CD4-positive, alpha-beta T cell treated with Interleukin-17A for 1 hour (primary cell): ENCODE measurements around the gene ARHGAP45.
"Not testable (repeated sequence)": the region's sequence is repeated elsewhere in the genome, so short reads cannot be mapped to it uniquely, and the experiment has no call there.

Experiments
- DNase-seq: peaks from one replicate; pipeline ENCODE4 v3.0.0-alpha.2; 2020

ARHGAP45 gene

DNA sequence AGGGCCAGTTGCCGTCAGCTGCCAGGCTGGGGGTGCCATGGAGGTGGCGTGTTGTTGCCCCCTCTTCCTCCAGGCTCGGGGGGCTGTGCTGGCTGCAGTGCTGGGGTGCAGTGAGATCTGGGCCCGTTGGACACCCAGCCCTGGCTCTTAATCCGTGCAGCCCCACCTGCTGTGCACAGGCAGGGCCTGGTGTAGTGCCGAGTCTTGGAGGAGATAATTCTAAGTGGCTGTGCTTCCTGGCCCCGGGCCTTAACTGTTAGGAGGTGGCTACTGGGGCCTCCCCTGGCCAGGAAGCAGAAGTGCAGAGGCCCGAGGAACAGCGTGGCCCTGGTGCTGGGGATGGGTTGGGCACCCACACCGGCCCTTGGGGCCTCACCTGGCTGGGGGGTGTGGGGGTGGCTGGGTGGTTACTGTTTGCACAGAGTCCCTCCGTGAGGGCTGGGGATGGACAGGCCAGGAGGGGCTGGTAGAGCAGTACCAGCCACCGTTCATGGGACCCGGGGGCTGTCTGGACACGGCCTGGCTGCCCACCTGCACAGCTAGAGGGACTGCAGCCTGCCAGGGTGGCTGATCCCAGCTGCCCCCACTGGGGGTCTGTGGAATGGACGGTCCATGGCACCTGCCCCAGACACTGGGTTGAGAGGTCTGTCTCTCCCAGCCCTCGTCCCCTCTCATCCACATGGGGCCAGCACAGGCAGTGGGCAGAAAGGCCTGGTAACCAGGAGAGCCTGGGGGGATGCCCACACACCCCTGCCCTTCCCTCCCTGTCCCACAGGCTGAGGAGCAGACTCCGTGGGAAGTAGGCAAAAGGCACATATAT, 40.1 kb downstream of the ARHGAP45 start:
- no peak for DNase-seq

DNA sequence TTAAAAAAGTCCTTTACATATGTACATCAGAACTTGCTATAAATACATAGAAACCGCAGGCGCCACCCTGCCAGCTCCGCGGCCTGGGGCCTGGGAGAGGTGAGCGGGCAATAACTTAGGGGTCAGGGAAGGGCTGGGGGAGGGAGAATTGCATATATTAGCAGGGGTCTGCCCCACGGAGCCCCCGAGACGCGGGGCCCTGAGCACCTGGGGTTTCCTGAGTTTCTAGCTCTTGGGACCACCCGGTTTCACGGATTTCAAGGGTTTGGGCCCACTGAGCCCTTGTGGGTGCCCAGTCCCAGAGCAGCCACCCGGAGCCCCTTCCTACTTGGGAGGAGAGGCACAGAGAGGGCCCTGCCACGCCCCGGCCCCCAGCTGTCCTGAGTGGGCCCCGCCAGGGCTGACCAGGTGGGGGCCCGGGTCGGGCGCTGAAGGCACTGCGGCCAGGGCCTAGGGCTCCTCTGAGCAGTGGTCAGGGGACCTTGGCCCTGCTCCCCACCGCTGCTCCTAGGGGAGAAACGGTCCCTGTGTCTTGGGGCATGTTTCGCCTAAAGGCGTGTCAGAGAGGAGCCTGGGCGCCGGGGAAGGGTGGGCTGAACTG, 40.8 kb downstream of the ARHGAP45 start:
- DNase-seq: no peak

- DNase-seq: no peak
These were observed 41.5 kb downstream of the ARHGAP45 start for GRCh38 chr19:1108291-1109031.

- DNase-seq: no peak
These were observed 42.1 kb downstream of the ARHGAP45 start for GRCh38 chr19:1109032-1109551.

GRCh38 chr19:1109697-1110671, 43.0 kb downstream of the ARHGAP45 start:
- no peak for DNase-seq

DNA sequence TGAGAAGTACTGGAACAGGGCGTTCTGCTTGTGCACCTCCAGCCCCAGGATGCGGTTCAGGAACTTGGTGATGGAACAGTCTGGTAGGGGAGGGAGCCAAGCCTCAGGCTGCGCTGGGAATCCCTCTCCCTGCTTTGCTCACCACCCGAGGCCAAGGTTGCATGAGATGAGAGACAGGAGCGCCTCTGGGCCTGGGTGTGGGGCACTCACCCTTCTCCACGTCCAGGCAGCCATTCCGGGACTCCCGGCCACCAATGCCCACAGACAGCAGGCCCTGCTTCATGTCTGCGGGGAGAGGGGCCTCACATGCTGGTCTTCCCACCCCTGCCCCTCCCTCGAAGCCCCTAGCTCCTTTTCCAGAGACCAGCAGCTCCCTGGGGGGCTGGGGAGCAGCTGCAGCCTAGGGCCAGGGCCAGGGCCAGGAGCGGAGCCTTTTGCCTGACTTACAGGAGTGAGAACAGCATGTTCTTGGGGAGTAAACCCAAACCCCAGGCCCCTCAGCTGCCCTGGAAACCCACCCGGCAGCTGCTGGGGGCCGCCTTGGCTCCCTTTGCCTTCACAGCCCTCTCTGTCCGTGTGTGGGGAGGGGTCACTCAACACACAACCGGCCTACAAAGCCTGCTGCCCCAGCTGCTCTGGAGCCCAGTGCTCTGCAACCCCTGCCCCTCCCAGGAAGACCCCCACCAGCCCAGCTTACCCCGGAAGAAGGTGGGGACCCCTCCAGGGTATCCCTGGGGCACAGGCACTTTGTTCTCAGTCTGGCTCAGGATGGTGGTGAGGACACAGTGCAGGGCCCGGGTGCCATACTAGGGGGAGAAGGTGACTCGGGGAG, 44.1 kb downstream of the ARHGAP45 start:
- DNase-seq: no peak

- DNase-seq: no peak
These were observed 44.8 kb downstream of the ARHGAP45 start for GRCh38 chr19:1111641-1112267.

- DNase-seq: no peak
These were observed 45.5 kb downstream of the ARHGAP45 start for GRCh38 chr19:1112268-1113029.

GRCh38 chr19:1113030-1113985, 46.3 kb downstream of the ARHGAP45 start:
- peak; percentile 89 for DNase-seq

GRCh38 chr19:1113986-1114483, 47.1 kb downstream of the ARHGAP45 start:
- DNase-seq: no peak

GRCh38 chr19:1114728-1115127, 47.8 kb downstream of the ARHGAP45 start:
- DNase-seq: not testable (repeated sequence)

DNA sequence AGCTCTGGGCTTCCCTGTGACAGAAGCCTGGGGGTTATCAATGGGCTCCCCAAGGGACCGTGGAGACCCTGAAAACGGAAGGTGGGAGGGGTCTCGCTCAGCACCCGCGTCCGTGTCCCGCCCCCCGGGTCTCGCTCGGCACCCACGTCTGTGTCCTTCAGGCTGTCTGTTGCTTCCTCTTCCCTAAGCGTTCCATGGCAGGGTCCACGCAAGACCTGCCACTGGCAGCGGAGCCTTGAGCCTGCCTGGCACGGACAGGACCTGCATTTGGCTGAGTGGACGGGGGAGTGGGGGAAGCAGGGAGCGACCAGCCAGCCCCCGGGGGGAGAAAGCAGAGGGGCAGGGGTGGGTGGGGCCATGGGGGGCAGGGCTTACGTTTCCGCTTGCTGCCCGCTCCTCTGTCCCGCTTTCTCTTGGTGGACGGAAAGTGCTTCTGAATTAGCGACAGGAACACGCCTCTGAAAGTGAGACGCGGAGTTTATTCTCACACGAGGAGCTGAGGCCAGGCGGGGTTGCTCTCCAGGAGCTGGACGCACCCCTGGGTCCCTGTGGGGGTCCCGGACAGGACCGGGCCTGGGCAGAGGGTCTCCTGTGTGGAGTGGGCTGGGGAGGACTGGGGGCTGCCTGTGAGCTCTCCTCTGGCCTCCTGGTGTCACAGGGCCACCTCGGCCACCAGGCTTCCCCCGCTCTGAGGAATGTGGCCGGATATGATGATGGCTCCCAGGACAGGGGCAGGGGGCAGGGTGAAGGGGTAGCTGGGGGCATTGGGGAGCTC, 48.9 kb downstream of the ARHGAP45 start:
- no peak for DNase-seq

DNA sequence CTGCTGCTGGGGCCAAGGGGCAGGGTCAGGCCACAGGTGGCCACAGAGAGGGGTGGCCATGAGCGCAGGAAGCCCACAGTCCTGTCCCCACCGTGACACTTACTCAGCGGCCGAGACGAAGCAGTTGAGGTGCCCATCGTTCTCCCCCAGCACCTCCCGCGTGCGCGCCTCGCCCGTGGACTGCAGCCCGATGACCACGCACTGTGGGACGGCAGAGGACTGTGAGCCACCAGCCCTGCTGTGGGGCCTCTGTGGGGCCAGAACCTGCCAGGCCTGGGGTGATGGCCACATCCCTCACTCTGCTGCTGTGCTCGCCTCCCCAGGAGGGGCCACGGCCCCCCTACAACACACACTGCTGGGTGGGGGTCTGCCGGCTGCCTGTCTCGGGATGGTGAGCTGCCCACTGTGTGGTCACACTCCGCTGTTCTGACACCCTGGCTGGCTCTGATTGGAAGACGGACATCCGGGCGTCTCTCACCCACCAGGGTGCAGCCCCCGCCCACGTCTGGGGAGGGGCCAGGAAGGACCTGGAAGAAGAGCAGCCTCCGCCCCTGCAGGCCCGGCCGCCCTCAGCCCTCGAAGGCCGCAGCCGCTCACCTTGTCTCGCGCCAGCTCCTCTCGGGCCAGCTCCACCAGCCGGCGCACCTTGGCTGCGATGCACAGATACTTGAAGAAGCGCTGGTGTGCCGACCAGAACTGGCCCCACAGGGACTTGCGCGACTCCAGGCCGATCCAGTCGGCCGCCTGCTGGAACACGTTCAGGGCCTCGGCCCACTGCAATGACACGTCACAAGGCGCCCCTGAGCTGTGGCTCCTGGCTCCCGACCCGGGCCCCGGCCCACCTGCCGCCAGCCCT, 50.0 kb downstream of the ARHGAP45 start:
- no peak for DNase-seq

- DNase-seq: no peak
These were observed 50.7 kb downstream of the ARHGAP45 start for GRCh38 chr19:1117654-1118053.

DNA sequence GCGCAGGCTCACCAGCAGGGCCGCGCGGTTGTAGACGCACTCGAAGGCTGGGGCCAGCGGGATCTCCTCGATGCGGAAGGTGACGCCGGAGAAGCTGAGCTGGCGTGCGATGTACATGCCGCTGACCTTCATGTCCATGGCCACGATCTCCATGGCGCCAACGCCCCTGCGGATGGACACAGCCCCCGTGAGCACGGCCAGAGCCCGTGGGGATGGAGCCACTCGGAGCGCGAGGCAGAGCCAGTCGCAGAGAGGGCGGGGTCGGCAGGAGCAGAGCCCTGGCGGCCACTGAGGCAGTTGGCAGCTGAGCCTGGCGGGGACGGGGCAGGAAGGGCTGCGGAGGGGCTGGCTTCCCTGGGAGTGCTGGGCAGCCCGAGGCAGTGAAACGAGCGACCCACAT, 52.0 kb downstream of the ARHGAP45 start:
- DNase-seq: no peak

DNA sequence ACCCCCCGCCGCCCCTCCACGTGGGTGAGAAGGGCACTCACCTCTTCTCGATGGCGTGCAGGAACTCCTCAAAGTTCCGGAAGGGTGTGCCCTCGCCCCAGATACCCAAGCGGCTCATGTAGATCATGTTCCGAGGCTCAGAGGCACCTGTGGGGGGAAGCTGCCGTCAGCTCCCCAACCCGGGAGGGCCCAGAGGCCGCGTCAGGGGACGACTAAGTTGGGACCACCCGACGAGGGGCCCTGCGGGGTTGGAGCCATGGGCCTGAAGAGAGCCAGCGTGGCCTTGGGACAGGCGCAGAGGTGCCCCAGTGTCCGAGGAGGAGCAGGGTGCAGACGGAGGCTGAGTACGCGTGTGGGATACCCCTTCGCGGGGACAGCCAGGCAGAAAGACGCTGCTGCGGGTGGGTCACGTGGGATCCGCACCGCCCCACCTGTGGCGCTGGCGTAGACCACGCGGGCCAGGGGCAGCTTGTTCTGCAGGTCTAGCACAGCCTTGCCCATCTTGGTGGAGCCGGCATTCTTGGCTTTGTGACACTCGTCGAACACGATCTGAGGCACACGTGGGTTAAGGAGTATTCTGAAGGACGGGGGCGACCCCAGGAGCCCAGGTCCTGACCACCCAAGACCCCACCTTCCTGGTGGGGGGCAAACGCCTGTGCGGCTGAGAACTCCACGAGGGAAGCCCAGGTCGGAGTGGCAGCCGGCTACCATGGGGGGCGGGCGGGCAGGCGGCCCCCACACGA, 52.7 kb downstream of the ARHGAP45 start:
- DNase-seq: no peak
